Central memory CD4-positive, alpha-beta T cell (primary cell): ENCODE data around the gene RAB12.
"Not testable (repeated sequence)": the region's sequence is repeated elsewhere in the genome, so short reads cannot be mapped to it uniquely, and the experiment has no call there.

Experiments
- DNase-seq: peaks from one replicate; pipeline ENCODE4 v3.0.0; 2022

The RAB12 gene

GRCh38 chr18:8651478-8652261, 42.4 kb downstream of the RAB12 start:
- not testable (repeated sequence) for DNase-seq

DNA sequence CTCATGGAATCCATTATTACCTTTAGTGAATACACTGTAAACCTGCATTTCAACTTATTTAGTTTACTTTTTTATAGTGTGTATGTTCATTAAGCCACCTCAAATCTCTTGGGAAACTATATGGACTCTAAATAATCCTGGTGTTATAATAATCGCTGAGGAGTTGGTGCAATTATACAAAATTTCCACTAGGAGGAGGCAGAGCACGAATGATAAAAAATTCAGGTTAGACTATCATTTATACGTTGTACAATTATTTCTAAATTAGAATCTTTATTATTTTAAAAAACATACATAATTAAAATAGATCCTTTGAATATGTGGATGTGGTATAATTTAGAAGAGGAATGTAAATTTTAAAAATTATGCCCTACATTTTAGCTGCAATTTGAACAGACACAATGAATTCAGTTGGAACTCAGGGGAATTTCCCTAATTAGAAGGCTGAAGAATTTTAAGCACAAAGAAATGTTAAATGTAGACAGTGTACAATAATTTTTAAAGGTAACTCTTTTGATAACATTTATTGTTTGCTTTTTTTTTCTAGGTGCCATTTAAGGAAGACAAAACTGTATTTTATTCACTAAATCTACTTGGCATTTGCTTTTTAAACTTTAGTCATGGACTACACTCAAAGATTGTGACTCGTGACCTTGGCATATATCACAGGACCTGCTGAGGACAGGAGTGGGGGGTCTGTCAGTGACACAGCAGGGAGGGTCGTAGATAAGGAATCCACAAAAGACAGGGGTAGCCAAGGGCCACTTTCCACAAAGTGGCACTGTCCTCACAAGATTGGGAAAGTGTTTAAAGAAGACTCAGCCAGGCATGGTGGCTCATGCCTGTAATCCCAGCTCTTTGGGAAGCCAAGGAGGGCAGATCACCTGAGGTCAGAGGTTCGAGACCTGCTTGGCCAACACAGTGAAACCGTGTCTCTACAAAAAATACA, 45.5 kb downstream of the RAB12 start:
- DNase-seq: peak; percentile 5

- DNase-seq: no peak
These were observed 47.0 kb downstream of the RAB12 start for GRCh38 chr18:8656232-8656631.

DNA sequence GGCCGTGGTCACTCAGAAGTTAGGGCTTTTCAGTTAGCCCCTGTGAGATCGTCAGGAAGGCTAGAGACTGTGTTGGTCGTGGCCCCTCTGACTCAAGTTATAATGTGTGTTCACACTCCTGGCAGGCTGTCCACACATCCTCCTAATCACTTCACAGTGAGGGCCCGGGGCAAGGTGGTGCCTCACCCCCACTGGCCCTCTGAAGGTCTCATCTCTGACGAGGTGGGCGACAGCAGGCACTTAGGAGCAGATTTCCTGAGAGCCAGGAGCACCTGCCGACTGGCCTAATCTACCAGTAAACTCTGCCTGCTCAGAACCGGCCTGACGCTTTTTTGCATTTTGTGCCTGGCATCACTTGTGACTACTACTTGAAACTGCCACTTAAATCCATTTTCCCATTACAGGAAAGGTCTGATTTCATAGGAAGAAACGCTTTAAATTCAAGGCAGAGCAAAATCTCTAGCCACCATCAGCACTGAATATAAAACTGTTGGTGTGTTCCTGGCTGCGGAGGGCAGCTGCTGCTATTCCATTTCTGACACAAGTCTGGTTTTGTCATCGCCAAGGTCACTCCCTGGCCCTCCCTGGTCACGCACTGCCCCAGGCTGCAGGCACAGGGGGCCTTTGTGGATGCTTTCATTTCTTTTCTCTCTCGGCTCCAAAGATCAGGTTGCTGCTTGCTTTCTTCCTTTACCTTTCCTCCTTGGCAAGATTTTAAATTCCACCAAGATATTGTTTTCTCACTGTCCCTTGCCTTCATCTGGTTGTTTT, 48.0 kb downstream of the RAB12 start:
- DNase-seq: no peak

GRCh38 chr18:8657873-8658470, 48.7 kb downstream of the RAB12 start:
- DNase-seq: no peak

- DNase-seq: no peak
These were observed 49.7 kb downstream of the RAB12 start for GRCh38 chr18:8658858-8659485.

GRCh38 chr18:8659609-8660242, 50.5 kb downstream of the RAB12 start:
- no peak for DNase-seq

DNA sequence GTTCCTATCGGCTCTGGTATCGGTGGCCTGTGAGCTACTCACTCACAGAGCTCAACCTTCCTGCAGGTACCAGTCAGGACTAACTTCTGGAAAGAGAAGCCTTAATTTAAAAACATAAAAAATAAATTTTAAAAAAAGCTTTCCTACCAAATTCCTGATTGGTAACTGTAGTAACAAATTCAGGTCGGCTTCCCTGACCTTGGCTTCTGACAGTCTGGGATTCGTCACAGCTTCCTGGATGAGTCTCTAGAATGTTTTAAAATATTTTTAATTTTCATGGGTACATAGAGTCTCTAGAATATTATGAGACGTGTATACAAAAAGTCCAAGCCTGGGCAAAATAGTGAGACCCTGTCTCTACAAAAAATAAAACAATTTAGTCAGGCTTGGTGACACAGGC, 51.1 kb downstream of the RAB12 start:
- no peak for DNase-seq

GRCh38 chr18:8661754-8662559, 52.7 kb downstream of the RAB12 start:
- no peak for DNase-seq

- DNase-seq: no peak
These were observed 53.5 kb downstream of the RAB12 start for GRCh38 chr18:8662560-8663255.

- no peak for DNase-seq
These were observed 58.6 kb downstream of the RAB12 start for GRCh38 chr18:8667846-8668245.

- DNase-seq: no peak
These were observed 59.1 kb downstream of the RAB12 start for GRCh38 chr18:8668381-8668780.

DNA sequence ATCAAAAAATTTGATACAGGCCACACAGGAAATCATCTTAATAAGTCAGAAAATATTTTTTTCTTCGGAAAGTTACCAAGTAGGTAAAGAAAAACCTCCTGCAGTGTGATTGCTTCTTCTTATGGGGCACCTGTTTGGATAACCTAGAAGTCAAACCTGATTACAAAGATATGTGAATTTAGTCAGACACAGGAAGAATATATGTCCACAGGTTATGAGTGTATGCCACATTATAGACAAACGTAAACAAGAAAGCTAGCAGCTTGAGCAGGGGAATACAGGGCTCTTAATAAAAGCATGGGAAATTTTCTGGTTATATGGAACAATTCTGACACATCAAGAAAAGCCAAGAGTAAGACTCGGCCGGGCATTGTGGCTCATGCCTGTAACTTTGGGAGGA, 60.3 kb downstream of the RAB12 start:
- DNase-seq: no peak

GRCh38 chr18:8673256-8674209, 64.3 kb downstream of the RAB12 start:
- DNase-seq: no peak

GRCh38 chr18:8675057-8675456, 65.8 kb downstream of the RAB12 start:
- no peak for DNase-seq

- no peak for DNase-seq
These were observed 72.0 kb downstream of the RAB12 start for GRCh38 chr18:8681196-8681595.

DNA sequence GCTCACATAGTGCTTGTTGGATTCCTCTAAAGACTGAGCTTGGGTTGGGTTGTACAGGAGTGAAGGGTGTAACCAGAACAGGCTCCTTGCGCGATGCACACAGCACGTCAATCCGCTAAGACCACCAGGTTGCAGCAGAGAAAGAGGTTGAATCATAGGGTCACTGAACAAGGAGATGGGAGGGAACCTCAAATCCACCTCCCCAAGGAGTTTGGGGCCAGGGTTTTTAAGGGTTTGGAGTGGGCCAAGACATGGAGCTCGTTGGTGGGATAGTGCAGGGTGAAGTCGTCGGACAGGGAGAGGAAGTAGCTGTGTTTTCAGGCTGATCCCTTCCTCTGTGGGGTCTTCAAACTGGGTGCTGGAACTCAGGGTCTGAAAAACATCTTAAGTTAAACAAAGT, 75.3 kb downstream of the RAB12 start:
- no peak for DNase-seq

DNA sequence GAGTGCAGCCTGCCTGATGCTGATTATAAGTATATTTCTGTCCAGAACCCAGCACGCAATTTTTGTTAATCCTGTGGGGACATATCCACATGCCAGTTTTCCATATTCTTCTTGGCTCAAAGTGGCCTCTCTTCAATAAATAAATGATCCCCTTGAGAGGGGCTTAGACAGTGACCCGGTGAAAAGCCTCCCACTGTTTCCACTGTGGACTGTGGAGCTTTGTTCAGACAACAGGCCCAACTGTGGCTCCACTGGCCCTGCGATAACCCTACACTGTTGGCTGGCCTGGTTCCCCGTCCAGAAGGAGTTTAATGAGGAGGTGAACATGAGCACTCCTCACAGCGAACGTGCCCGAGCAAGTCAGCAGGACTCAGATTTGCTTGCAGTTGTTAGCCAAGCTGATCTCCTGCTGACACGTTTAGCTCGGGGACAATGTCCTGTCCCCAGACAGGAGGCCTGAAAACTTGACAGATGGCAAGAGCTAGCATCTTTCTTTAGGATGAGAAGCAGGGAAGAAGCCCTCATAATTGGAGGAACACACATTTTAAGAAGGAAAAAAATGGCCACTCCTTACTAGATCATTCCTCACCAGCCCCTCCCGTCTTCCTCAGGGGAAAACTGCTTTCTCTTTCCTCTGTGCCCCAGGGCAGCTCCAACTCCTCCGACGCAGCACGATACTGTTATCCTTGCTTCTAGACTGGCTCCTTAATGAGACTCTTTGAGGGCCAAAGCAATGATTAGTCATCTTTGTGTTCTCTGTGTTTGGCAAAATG, 76.1 kb downstream of the RAB12 start:
- DNase-seq: no peak
